HepG2 (cell line): ENCODE results near the gene DDX50. TPM values are rescaled to one million over a fixed set of nuclear protein-coding genes. Genes with fewer than 3 reads are reported as not detected.

Experiments used
- ATAC-seq: fragments of 200-7000 bp; cut with Tn5 transposase; 3 replicates; pipeline ENCODE4 v1.9.1; 2020; ENCODE audit warnings: mild to moderate bottlenecking, moderate library complexity
- BruUV-seq: library from RNA; stranded (reverse); fragments of 400-500 nt; replicated peaks from 2 replicates; lab custom pipeline; 2021; lab: Mats Ljungman, UMichigan
- CTCF ChIA-PET: fragments of 300-600 bp; formaldehyde crosslinking; extraction: SDS; loops from one replicate; lab custom pipeline; 2021; ENCODE audit warnings: low total read pairs, inconsistent platforms, low intra/inter-chr PET ratio; lab: Yijun Ruan, JAX
- POLR2A ChIA-PET: fragments of 350-600 bp; sonication (Branson Sonifier 250); formaldehyde crosslinking; loops from one replicate; lab custom pipeline; 2020; ENCODE audit warnings: antibody characterized with exemption, inconsistent platforms; lab: Yijun Ruan, JAX
- DNase-seq: peaks from one replicate; pipeline ENCODE4 v3.0.0-alpha.2; 2015; ENCODE audit warnings: low spot score
- FAIRE-seq: peaks from 3 replicates; lab custom pipeline; 2011; peaks lifted over from hg19 to GRCh38; lab: Jason Lieb, UNC
- H2AFZ ChIP-seq: one replicate; pipeline ENCODE4 v1.6.1; 2011; ENCODE audit warnings: low read length, inconsistent platforms
- H3K27ac ChIP-seq: fragments of 300-600 bp; 3 replicates; pipeline ENCODE4 v1.8.0; 2011; ENCODE audit warnings: mixed run types, mild to moderate bottlenecking, mixed read lengths, low read length, inconsistent platforms; ENCODE audit not compliant: insufficient read depth; ENCODE audit errors: extremely low read length
- H3K27me3 ChIP-seq, 2 experiments: fragments of 200-600 bp in 1 of 2; 2 replicates in 1 of 2; 3 replicates in 1 of 2; pipeline versions ENCODE4 v1.6.0 to v1.8.0; 2011; ENCODE audit warnings: low read length in 2 of 2, mild to moderate bottlenecking in 2 of 2, moderate library complexity in 2 of 2, inconsistent platforms in 1 of 2; ENCODE audit not compliant: insufficient read depth in 2 of 2, control insufficient read depth in 1 of 2
- H3K36me3 ChIP-seq, 2 experiments: fragments of 200-600 bp in 1 of 2; replicated peaks in 1 of 2; 2 replicates in 1 of 2; 3 replicates in 1 of 2; pipeline versions ENCODE4 v1.5.1 to v1.8.0; 2011; ENCODE audit warnings: low read length in 2 of 2, inconsistent platforms in 1 of 2; ENCODE audit not compliant: insufficient read depth in 2 of 2, control insufficient read depth in 1 of 2
- H3K4me1 ChIP-seq: 2 replicates; pipeline ENCODE4 v1.5.1; 2012; ENCODE audit warnings: low read length, inconsistent platforms; ENCODE audit not compliant: insufficient read depth
- H3K4me2 ChIP-seq: 2 replicates; pipeline ENCODE4 v1.6.0; 2011; ENCODE audit warnings: low read depth, low read length, inconsistent platforms
- H3K4me3 ChIP-seq, 3 experiments: fragments of 200-600 bp in 1 of 3; sonication (generic), shearing (Covaris generic) in 1 of 3; replicated peaks in 1 of 3; 2 replicates each; pipeline ENCODE4 v1.5.1; 2011 to 2016; ENCODE audit warnings: low read length in 3 of 3, inconsistent platforms in 2 of 3, low read depth in 2 of 3, mild to moderate bottlenecking in 2 of 3, control low read depth in 1 of 3, mixed read lengths in 1 of 3; ENCODE audit not compliant: insufficient read depth in 1 of 3
- H3K79me2 ChIP-seq: one replicate; pipeline ENCODE4 v1.6.1; 2011; ENCODE audit warnings: low read length, inconsistent platforms; ENCODE audit not compliant: insufficient read depth
- H3K9ac ChIP-seq: 2 replicates; pipeline ENCODE4 v1.6.0; 2011; ENCODE audit warnings: mild to moderate bottlenecking, low read depth, low read length, inconsistent platforms; ENCODE audit not compliant: insufficient read depth
- H3K9me3 ChIP-seq: 2 replicates; pipeline ENCODE4 v1.5.1; 2012; ENCODE audit warnings: mild to moderate bottlenecking, low read length
- H4K20me1 ChIP-seq: 2 replicates; pipeline ENCODE4 v1.6.0; 2011; ENCODE audit warnings: inconsistent platforms, mild to moderate bottlenecking, low read length, moderate library complexity; ENCODE audit not compliant: insufficient read depth
- ADNP ChIP-seq: sonication (generic); formaldehyde crosslinking; IDR thresholded peaks from 2 replicates; pipeline ENCODE4 v1.4.0; 2020; ENCODE audit warnings: missing genetic modification reagents
- ARID2 ChIP-seq: sonication (generic); formaldehyde crosslinking; IDR thresholded peaks from 2 replicates; pipeline ENCODE4 v1.8.1; 2022; ENCODE audit warnings: mild to moderate bottlenecking, missing genetic modification reagents, borderline replicate concordance
- BORCS8-MEF2B ChIP-seq: sonication (generic); formaldehyde crosslinking; IDR thresholded peaks from 2 replicates; pipeline ENCODE4 v1.8.0; 2022; ENCODE audit warnings: mild to moderate bottlenecking, missing genetic modification reagents
- GABPA ChIP-seq, 2 experiments: IDR thresholded peaks; 2 replicates each; pipeline ENCODE4 v1.6.1; 2011 to 2016; ENCODE audit warnings: low read depth in 2 of 2, low read length in 1 of 2, missing biosample characterization in 1 of 2, missing genetic modification characterization in 1 of 2
- HDAC6 ChIP-seq: fragments of 200-600 bp; sonication (generic); IDR thresholded peaks from 2 replicates; pipeline ENCODE4 v1.7.0; 2017; ENCODE audit warnings: mild to moderate bottlenecking, antibody characterized with exemption, low read length, low read depth
- KDM5A ChIP-seq: fragments of 200-600 bp; sonication (generic); IDR thresholded peaks from 2 replicates; pipeline ENCODE4 v1.7.0; 2018; ENCODE audit warnings: antibody characterized with exemption, mild to moderate bottlenecking, low read length, borderline replicate concordance
- MAF1 ChIP-seq: sonication (generic); formaldehyde crosslinking; IDR thresholded peaks from 2 replicates; pipeline ENCODE4 v1.5.0; 2020; ENCODE audit warnings: missing genetic modification reagents, borderline replicate concordance
- MATR3 ChIP-seq: sonication (generic); formaldehyde crosslinking; IDR thresholded peaks from 2 replicates; pipeline ENCODE4 v1.4.0; 2020; ENCODE audit warnings: missing genetic modification reagents
- PITX1 ChIP-seq: sonication (generic); formaldehyde crosslinking; IDR thresholded peaks from 2 replicates; pipeline ENCODE4 v1.5.1; 2020; ENCODE audit warnings: mild to moderate bottlenecking, missing genetic modification reagents
- POGK ChIP-seq: sonication (generic); formaldehyde crosslinking; conservative IDR thresholded peaks from 2 replicates; pipeline ENCODE4 v1.8.0; 2022; ENCODE audit warnings: mild to moderate bottlenecking, moderate library complexity, missing genetic modification reagents
- RORA ChIP-seq: sonication (generic); formaldehyde crosslinking; IDR thresholded peaks from 2 replicates; pipeline ENCODE4 v1.5.0; 2020; ENCODE audit warnings: mild to moderate bottlenecking, missing genetic modification reagents, moderate library complexity
- THAP11 ChIP-seq: IDR thresholded peaks from 2 replicates; pipeline ENCODE4 v1.6.1; 2016; ENCODE audit warnings: missing biosample characterization, missing genetic modification reagents
- TMF1 ChIP-seq: sonication (generic); formaldehyde crosslinking; IDR thresholded peaks from 2 replicates; pipeline ENCODE4 v1.8.1; 2022; ENCODE audit warnings: low read depth, missing genetic modification reagents
- TRIM24 ChIP-seq: sonication (generic); formaldehyde crosslinking; IDR thresholded peaks from 2 replicates; pipeline ENCODE4 v1.8.0; 2022; ENCODE audit warnings: mild to moderate bottlenecking, missing genetic modification reagents
- ZBTB21 ChIP-seq: sonication (generic); formaldehyde crosslinking; IDR thresholded peaks from 2 replicates; pipeline ENCODE4 v1.4.0; 2020; ENCODE audit warnings: missing genetic modification reagents
- ZNF263 ChIP-seq: sonication (generic); formaldehyde crosslinking; IDR thresholded peaks from 2 replicates; pipeline ENCODE4 v1.4.0; 2020; ENCODE audit warnings: missing genetic modification reagents
- ZNF335 ChIP-seq: sonication (generic); formaldehyde crosslinking; IDR thresholded peaks from 2 replicates; pipeline ENCODE4 v1.4.0; 2020; ENCODE audit warnings: missing genetic modification reagents
- ZNF749 ChIP-seq: sonication (generic); formaldehyde crosslinking; IDR thresholded peaks from 2 replicates; pipeline ENCODE4 v1.8.0; 2022; ENCODE audit warnings: mild to moderate bottlenecking, missing genetic modification reagents, moderate library complexity, borderline replicate concordance
- ZSCAN20 ChIP-seq: sonication (generic); formaldehyde crosslinking; IDR thresholded peaks from 2 replicates; pipeline ENCODE4 v1.4.0; 2020; ENCODE audit warnings: missing genetic modification reagents, mild to moderate bottlenecking, borderline replicate concordance
- ZUFSP ChIP-seq: sonication (generic); formaldehyde crosslinking; IDR thresholded peaks from 2 replicates; pipeline ENCODE4 v1.9.0; 2021; ENCODE audit warnings: missing genetic modification reagents, mild to moderate bottlenecking, borderline replicate concordance
- WGBS: methylation state at CpG from one replicate; pipeline ENCODE4 v1.1.6; 2017; ENCODE audit warnings: low lambda C conversion rate; 5-methylcytosine and 5-hydroxymethylcytosine counted together
- in situ Hi-C: cut with HindIII; loops from 2 replicates; pipeline ENCODE4 v1.10.0; 2017; ENCODE audit warnings: low pct_unique_long_range_greater_than_20kb; ENCODE audit not compliant: extremely low pct_ligation_motif_present
- intact Hi-C: fragments of 100-400 bp; cut with micrococcal nuclease; formaldehyde crosslinking; loops from one replicate; pipeline ENCODE4 v1.10.0; 2022; ENCODE audit not compliant: unreplicated experiment
- polyA plus RNA-seq, 8 experiments: library from polyadenylated mRNA; depleted of rRNA in 3 of 8; stranded (reverse) in 7 of 8; unstranded in 1 of 8; fragments of >200 nt; fragmentation: Illumina TruSeq in 4 of 8; extraction: Trizol in 4 of 8; gene quantifications; 2 replicates each; pipeline versions ENCODE4 v1.2.1 to v1.2.3, GENCODE V29; 2011 to 2016; ENCODE audit warnings: low read depth in 4 of 8, missing spikeins in 1 of 8, mixed read lengths in 1 of 8; ENCODE audit not compliant: insufficient read depth in 1 of 8
- total RNA-seq, 5 experiments: library from RNA; depleted of rRNA; stranded (reverse); fragments of >200 nt; fragmentation: Illumina TruSeq; extraction: Trizol; gene quantifications; 2 replicates each; pipeline ENCODE4 v1.2.3, GENCODE V29; 2016; ENCODE audit warnings: low read depth in 1 of 5

DDX50 gene
- total and polyA plus RNA-seq, 2 of the 13 experiments (the other 11 are each of a cell fraction or from before 2014, with no cell fraction given), result 19.0 to 38.2 TPM

GRCh38 chr10:68876246-68877138 is 24.6 kb upstream of the DDX50 start:
- ChIA-PET CTCF (no interaction called here), POLR2A (interaction anchor here (0.6 to 2.3 kb wide), 12 partner anchors 17 to 545 kb away, joined by 3 to 31 read pairs (median 4); partner anchors contain the start of genes CCAR1, DDX50, HNRNPH3 and PBLD)
- Histone ChIP-seq H3K27me3 (no peaks in the 10 kb centered on the region), H3K27ac (peak overlapping the region; percentile 91), H3K9ac (peak overlapping the region; percentile 57), H3K79me2 (no peaks in the 10 kb centered on the region), H3K36me3 (no peaks in the 10 kb centered on the region), H2AFZ (no peak overlapping the region), H3K4me3 (peak overlapping the region in 1 of 3 experiments; percentile 15; a peak in 2 of 6 replicates), H3K4me1 (peaks cover 66% of the 10 kb centered on the region), H4K20me1 (no peaks in the 10 kb centered on the region), H3K4me2 (peak overlapping the region; percentile 63), H3K9me3 (no peaks in the 10 kb centered on the region)
- DNase-seq (peak; percentile 96), FAIRE-seq (peak; percentile 94), ATAC-seq (peak; percentile 96)
- in situ Hi-C loops, result no loop called here
- intact Hi-C loops, result loop anchor here (5.0 kb wide), 1 partner anchor 49 kb away; the partner anchor contains the start of gene STOX1
- 15% methylated on average over 15 of the region's 15 CpGs for WGBS
- TSS peak; percentile 66 for BruUV-seq
- TF ChIP-seq PITX1 (CRISPR knock-in tag), result peak; percentile 91
- TF ChIP-seq ZNF749 (CRISPR knock-in tag), result no peak; the same call in 1 of the 2 replicates
- no peak for TF ChIP-seq TMF1 (CRISPR knock-in tag)
- peak; percentile 56; the same call in 1 of the 2 replicates for TF ChIP-seq ZNF263
- no peak for TF ChIP-seq HDAC6
- TF ChIP-seq BORCS8-MEF2B, result peak; percentile 53; the same call in 1 of the 2 replicates
- TF ChIP-seq ZBTB21 (CRISPR knock-in tag), result peak; percentile 29; the same call in 1 of the 2 replicates
- TF ChIP-seq MAF1, result no peak
- peak; percentile 69 for TF ChIP-seq ZNF335 (CRISPR knock-in tag)
- peak; percentile 81 for TF ChIP-seq POGK
- peak; percentile 82 for TF ChIP-seq ADNP (CRISPR knock-in tag)
- TF ChIP-seq KDM5A, result peak; percentile 39; the same call in 1 of the 2 replicates
- peak; percentile 68 for TF ChIP-seq THAP11 (CRISPR knock-in tag)
- peak; percentile 23; the same call in 1 of the 2 replicates for TF ChIP-seq ARID2 (CRISPR knock-in tag)
- peak; percentile 8; the same call in 1 of the 2 replicates for TF ChIP-seq TRIM24 (CRISPR knock-in tag)
- no peak for TF ChIP-seq ZUFSP (CRISPR knock-in tag)
- TF ChIP-seq MATR3, result no peak
- TF ChIP-seq ZSCAN20 (CRISPR knock-in tag), result no peak
- no peak for TF ChIP-seq RORA (CRISPR knock-in tag)
- no peak for TF ChIP-seq GABPA (IDR thresholded peaks at IDR 0.05; ENCODE audit: low read depth, low read length)
- TF ChIP-seq GABPA (CRISPR knock-in tag; IDR thresholded peaks at IDR 0.05; ENCODE audit: low read depth), result peak; percentile 52
